GM12878 (cell line): ENCODE measurements around the gene RBMS1. TPM values are rescaled to one million over a fixed set of nuclear protein-coding genes. Genes with fewer than 3 reads are reported as not detected.

Experiments
- ATAC-seq: fragments of 200-7000 bp; cut with Tn5 transposase; 3 replicates; pipeline ENCODE4 v1.9.1; 2020; ENCODE audit warnings: mild to moderate bottlenecking, moderate library complexity
- BruUV-seq: library from RNA; stranded (reverse); fragments of 400-500 nt; replicated peaks from 2 replicates; lab custom pipeline; 2021; lab: Mats Ljungman, UMichigan
- CTCF ChIA-PET: fragments of 300-600 bp; sonication (Branson Sonifier 250); formaldehyde crosslinking; extraction: SDS; loops from one replicate; lab custom pipeline; 2021; ENCODE audit warnings: inconsistent platforms; lab: Yijun Ruan, JAX
- POLR2A ChIA-PET: fragments of 350-600 bp; formaldehyde crosslinking; extraction: SDS; loops from one replicate; lab custom pipeline; 2021; ENCODE audit warnings: inconsistent platforms; lab: Charles Lee
- RAD21 ChIA-PET: fragments of 300-600 bp; sonication (Branson Sonifier 250); formaldehyde crosslinking; loops from one replicate; lab custom pipeline; 2023; ENCODE audit warnings: antibody characterized with exemption; ENCODE audit not compliant: unreplicated experiment; lab: Charles Lee
- SMC1A ChIA-PET: fragments of 300-600 bp; sonication (Branson Sonifier 250); formaldehyde crosslinking; loops from one replicate; lab custom pipeline; 2023; ENCODE audit not compliant: unreplicated experiment, uncharacterized antibody; lab: Charles Lee
- DNase-seq: peaks from one replicate; pipeline ENCODE4 v3.0.0-alpha.2; 2011; ENCODE audit warnings: low read depth, low spot score
- FAIRE-seq: peaks from 3 replicates; lab custom pipeline; 2011; peaks lifted over from hg19 to GRCh38; lab: Jason Lieb, UNC
- H2AFZ ChIP-seq: 2 replicates; pipeline ENCODE4 v1.6.0; 2011; ENCODE audit warnings: low read depth, low read length, control low read depth; ENCODE audit not compliant: control insufficient read depth
- H3K27ac ChIP-seq: 2 replicates; pipeline ENCODE4 v1.5.1; 2011; ENCODE audit warnings: control low read depth; ENCODE audit not compliant: control insufficient read depth, insufficient read depth
- H3K27me3 ChIP-seq, 2 experiments: replicated peaks in 1 of 2; 2 replicates each; pipeline versions ENCODE4 v1.6.0 to v1.6.1; 2011; ENCODE audit warnings: low read length in 1 of 2; ENCODE audit not compliant: control insufficient read depth in 2 of 2, insufficient read depth in 2 of 2
- H3K36me3 ChIP-seq, 2 experiments: 2 replicates each; pipeline ENCODE4 v1.5.1; 2011; ENCODE audit warnings: low read length in 1 of 2; ENCODE audit not compliant: control insufficient read depth in 2 of 2, insufficient read depth in 2 of 2
- H3K4me1 ChIP-seq: 2 replicates; pipeline ENCODE4 v1.6.1; 2011; ENCODE audit warnings: mild to moderate bottlenecking, low read length, moderate library complexity, mixed read lengths; ENCODE audit not compliant: control insufficient read depth, insufficient read depth
- H3K4me2 ChIP-seq: 2 replicates; pipeline ENCODE4 v1.6.0; 2011; ENCODE audit warnings: control low read depth; ENCODE audit not compliant: control insufficient read depth, insufficient read depth
- H3K4me3 ChIP-seq: fragments of 200-600 bp; sonication (generic); 2 replicates; pipeline ENCODE4 v1.5.1; 2016
- H3K79me2 ChIP-seq: 2 replicates; pipeline ENCODE4 v1.6.0; 2011; ENCODE audit warnings: low read length; ENCODE audit not compliant: control insufficient read depth, insufficient read depth
- H3K9ac ChIP-seq: 2 replicates; pipeline ENCODE4 v1.8.0; 2011; ENCODE audit warnings: low read length, control low read depth, mixed read lengths; ENCODE audit not compliant: control insufficient read depth, insufficient read depth
- H3K9me3 ChIP-seq: replicated peaks from 3 replicates; pipeline ENCODE4 v1.5.1; 2011; ENCODE audit warnings: mild to moderate bottlenecking, low read length; ENCODE audit not compliant: control insufficient read depth, insufficient read depth
- H4K20me1 ChIP-seq: 2 replicates; pipeline ENCODE4 v1.6.0; 2011; ENCODE audit not compliant: control insufficient read depth, insufficient read depth
- ATF7 ChIP-seq: fragments of 450-650 bp; IDR thresholded peaks from 2 replicates; pipeline ENCODE4 v1.6.1; 2016; ENCODE audit warnings: low read depth, mild to moderate bottlenecking
- BHLHE40 ChIP-seq, 2 experiments: fragments of 450-650 bp in 1 of 2; IDR thresholded peaks; 2 replicates each; pipeline ENCODE4 v1.6.1; 2011 to 2017; ENCODE audit warnings: low read depth in 2 of 2, borderline replicate concordance in 1 of 2, improper control_type of control experiment in 1 of 2, low read length in 1 of 2, mild to moderate bottlenecking in 1 of 2
- E2F4 ChIP-seq: IDR thresholded peaks from 2 replicates; pipeline ENCODE4 v1.6.1; 2012; ENCODE audit warnings: low read depth, low read length, improper control_type of control experiment
- FOXK2 ChIP-seq: fragments of 450-650 bp; IDR thresholded peaks from 2 replicates; pipeline ENCODE4 v1.6.1; 2017; ENCODE audit warnings: mild to moderate bottlenecking, moderate library complexity
- IRF5 ChIP-seq: fragments of 450-650 bp; IDR thresholded peaks from 2 replicates; pipeline ENCODE4 v1.6.1; 2017; ENCODE audit warnings: borderline replicate concordance
- KLF5 ChIP-seq: fragments of 450-650 bp; IDR thresholded peaks from 2 replicates; pipeline ENCODE4 v1.6.1; 2014; ENCODE audit warnings: mild to moderate bottlenecking; ENCODE audit not compliant: partially characterized antibody
- TCF7 ChIP-seq: IDR thresholded peaks from 2 replicates; pipeline ENCODE4 v1.6.1; 2014; ENCODE audit warnings: antibody characterized with exemption, borderline replicate concordance
- WGBS: methylation state at CpG from one replicate; pipeline ENCODE4 v1.1.6; 2016; ENCODE audit warnings: low lambda C conversion rate; ENCODE audit not compliant: insufficient replicate concordance, insufficient coverage; ENCODE audit errors: missing lambda C conversion rate; 5-methylcytosine and 5-hydroxymethylcytosine counted together
- in situ Hi-C: fragments of 300-500 bp; cut with MboI; formaldehyde crosslinking; loops from 9 replicates; pipeline ENCODE4 v1.14.3; 2018; ENCODE audit warnings: mixed read lengths
- intact Hi-C: fragments of 100-400 bp; cut with micrococcal nuclease; formaldehyde crosslinking; loops from one replicate; pipeline ENCODE4 v1.14.2; 2022; ENCODE audit not compliant: unreplicated experiment
- polyA plus RNA-seq, 11 experiments: library from polyadenylated mRNA; depleted of rRNA in 4 of 11; unstranded in 6 of 11; stranded (reverse) in 5 of 11; fragments of >200 nt; fragmentation: Nextera tagmentation in 4 of 11; fragmentation: Illumina TruSeq in 1 of 11; extraction: Ambion mirVana in 4 of 11; extraction: Trizol in 1 of 11; gene quantifications; 1 replicate in 1 of 11; 2 replicates in 10 of 11; pipeline versions ENCODE4 v1.2.1 to v1.2.3, GENCODE V29; 2011 to 2016; ENCODE audit warnings: inconsistent platforms in 2 of 11, missing spikeins in 2 of 11, low read depth in 1 of 11
- total RNA-seq, 4 experiments: library from RNA; depleted of rRNA in 3 of 4; stranded (reverse); fragments of >200 nt in 3 of 4; fragmentation: Illumina TruSeq in 1 of 4; extraction: Trizol in 1 of 4; gene quantifications; 2 replicates each; pipeline versions ENCODE4 v1.2.1 to v1.2.3, GENCODE V29; 2013 to 2021
- TF ChIP-seq, protein P1 (sequence below): IDR thresholded peaks from 2 replicates; pipeline ENCODE4 v1.6.1; 2011; ENCODE audit warnings: low read depth, low read length, improper control_type of control experiment, borderline replicate concordance
- TF ChIP-seq, protein P2 (sequence below): fragments of 150-350 bp; IDR thresholded peaks from 2 replicates; pipeline ENCODE4 v1.6.1; 2014; ENCODE audit warnings: mild to moderate bottlenecking, low read depth, low read length

RBMS1 gene
- total and polyA plus RNA-seq, 10 of the 15 experiments (the other 5 are each of a cell fraction or from before 2014, with no cell fraction given), result 0.04 to 0.31 (median 0.17) TPM; not detected in 1

DNA sequence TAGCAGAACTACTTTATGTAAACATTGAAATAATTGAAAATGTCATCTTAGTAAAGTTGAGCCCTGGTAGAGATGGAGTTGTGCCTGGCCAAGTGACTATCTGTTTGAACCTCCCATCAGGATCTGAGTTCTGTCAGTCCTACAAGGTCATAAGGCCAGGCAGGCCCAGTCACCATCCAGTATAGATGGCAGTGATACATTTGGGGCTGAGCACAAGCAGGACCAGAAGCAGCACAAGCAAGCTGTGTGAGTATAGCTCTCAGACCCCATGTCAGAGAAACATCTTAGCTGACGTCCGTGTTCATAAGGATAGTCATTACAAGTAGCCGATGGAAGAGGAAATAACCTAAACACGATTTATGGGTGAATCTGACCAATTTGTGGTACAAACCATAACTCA, 44.5 kb upstream of the RBMS1 start:
- Histone ChIP-seq H3K9ac (no peak overlapping the region), H3K27ac (no peak overlapping the region), H2AFZ (no peak overlapping the region), H3K36me3 (no peaks in the 10 kb centered on the region), H3K4me3 (no peak overlapping the region), H4K20me1 (no peaks in the 10 kb centered on the region), H3K79me2 (no peaks in the 10 kb centered on the region), H3K4me2 (no peak overlapping the region), H3K9me3 (no peaks in the 10 kb centered on the region), H3K4me1 (no peaks in the 10 kb centered on the region)
- ATAC-seq, result no peak
- ChIA-PET SMC1A (no interaction called here), CTCF (no interaction called here), POLR2A (no interaction called here), RAD21 (no interaction called here)
- BruUV-seq, result no TSS peak
- WGBS, result 61% methylated on average over 4 of the region's 4 CpGs
- in situ Hi-C loops, result no loop called here
- intact Hi-C loops, result no loop called here
- no peak for DNase-seq
- TF ChIP-seq FOXK2 (no peak), BHLHE40 (IDR thresholded peaks at IDR 0.05; ENCODE audit: borderline replicate concordance in 1 of 2, low read depth in 2 of 2, low read length in 1 of 2) (no peak), IRF5 (no peak), KLF5 (no peak), TCF7 (no peak), ATF7 (no peak), E2F4 (no peak)
- TF ChIP-seq, protein P1, sequence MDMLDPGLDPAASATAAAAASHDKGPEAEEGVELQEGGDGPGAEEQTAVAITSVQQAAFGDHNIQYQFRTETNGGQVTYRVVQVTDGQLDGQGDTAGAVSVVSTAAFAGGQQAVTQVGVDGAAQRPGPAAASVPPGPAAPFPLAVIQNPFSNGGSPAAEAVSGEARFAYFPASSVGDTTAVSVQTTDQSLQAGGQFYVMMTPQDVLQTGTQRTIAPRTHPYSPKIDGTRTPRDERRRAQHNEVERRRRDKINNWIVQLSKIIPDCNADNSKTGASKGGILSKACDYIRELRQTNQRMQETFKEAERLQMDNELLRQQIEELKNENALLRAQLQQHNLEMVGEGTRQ, result no peak
- TF ChIP-seq, protein P2, sequence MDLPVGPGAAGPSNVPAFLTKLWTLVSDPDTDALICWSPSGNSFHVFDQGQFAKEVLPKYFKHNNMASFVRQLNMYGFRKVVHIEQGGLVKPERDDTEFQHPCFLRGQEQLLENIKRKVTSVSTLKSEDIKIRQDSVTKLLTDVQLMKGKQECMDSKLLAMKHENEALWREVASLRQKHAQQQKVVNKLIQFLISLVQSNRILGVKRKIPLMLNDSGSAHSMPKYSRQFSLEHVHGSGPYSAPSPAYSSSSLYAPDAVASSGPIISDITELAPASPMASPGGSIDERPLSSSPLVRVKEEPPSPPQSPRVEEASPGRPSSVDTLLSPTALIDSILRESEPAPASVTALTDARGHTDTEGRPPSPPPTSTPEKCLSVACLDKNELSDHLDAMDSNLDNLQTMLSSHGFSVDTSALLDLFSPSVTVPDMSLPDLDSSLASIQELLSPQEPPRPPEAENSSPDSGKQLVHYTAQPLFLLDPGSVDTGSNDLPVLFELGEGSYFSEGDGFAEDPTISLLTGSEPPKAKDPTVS, result no peak
- TF ChIP-seq, all 136 proteins: peak for 0
- H3K27me3 ChIP-seq, result no peaks in the 10 kb centered on the region
- FAIRE-seq, result no peak
